ENCODE data around the gene CHCT1. TPM values are rescaled to one million over a fixed set of nuclear protein-coding genes. Genes with fewer than 3 reads are reported as not detected.

The CHCT1 gene
- total and polyA plus RNA-seq, 2 of the 8 experiments (the other 6 are each of a cell fraction or from before 2014, with no cell fraction given), result 0.06 TPM; not detected in 1

DNA sequence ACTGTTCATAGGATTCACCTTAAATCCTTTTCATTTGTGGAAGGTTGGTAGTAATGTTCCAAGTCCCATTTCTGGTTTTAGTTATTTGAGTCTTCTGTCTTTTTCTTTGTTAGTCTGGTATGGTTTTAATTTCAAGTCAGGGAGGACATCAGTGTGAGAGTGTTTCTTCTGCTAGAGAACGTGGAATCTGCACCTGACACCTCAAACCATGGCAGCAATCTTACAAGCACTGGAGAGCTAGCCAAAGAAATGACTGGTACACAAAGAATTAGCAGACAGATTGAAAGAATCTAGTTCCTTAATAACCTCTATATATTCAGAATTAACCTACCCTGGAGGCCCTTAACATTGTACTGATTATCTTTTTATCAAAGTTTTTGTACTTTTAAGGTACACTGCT, 50.2 kb downstream of the CHCT1 start (continued):
- no peak for TF ChIP-seq CBX8 (IDR thresholded peaks at IDR 0.05; ENCODE audit: borderline replicate concordance, low read depth, low read length)
- TF ChIP-seq, protein P1, sequence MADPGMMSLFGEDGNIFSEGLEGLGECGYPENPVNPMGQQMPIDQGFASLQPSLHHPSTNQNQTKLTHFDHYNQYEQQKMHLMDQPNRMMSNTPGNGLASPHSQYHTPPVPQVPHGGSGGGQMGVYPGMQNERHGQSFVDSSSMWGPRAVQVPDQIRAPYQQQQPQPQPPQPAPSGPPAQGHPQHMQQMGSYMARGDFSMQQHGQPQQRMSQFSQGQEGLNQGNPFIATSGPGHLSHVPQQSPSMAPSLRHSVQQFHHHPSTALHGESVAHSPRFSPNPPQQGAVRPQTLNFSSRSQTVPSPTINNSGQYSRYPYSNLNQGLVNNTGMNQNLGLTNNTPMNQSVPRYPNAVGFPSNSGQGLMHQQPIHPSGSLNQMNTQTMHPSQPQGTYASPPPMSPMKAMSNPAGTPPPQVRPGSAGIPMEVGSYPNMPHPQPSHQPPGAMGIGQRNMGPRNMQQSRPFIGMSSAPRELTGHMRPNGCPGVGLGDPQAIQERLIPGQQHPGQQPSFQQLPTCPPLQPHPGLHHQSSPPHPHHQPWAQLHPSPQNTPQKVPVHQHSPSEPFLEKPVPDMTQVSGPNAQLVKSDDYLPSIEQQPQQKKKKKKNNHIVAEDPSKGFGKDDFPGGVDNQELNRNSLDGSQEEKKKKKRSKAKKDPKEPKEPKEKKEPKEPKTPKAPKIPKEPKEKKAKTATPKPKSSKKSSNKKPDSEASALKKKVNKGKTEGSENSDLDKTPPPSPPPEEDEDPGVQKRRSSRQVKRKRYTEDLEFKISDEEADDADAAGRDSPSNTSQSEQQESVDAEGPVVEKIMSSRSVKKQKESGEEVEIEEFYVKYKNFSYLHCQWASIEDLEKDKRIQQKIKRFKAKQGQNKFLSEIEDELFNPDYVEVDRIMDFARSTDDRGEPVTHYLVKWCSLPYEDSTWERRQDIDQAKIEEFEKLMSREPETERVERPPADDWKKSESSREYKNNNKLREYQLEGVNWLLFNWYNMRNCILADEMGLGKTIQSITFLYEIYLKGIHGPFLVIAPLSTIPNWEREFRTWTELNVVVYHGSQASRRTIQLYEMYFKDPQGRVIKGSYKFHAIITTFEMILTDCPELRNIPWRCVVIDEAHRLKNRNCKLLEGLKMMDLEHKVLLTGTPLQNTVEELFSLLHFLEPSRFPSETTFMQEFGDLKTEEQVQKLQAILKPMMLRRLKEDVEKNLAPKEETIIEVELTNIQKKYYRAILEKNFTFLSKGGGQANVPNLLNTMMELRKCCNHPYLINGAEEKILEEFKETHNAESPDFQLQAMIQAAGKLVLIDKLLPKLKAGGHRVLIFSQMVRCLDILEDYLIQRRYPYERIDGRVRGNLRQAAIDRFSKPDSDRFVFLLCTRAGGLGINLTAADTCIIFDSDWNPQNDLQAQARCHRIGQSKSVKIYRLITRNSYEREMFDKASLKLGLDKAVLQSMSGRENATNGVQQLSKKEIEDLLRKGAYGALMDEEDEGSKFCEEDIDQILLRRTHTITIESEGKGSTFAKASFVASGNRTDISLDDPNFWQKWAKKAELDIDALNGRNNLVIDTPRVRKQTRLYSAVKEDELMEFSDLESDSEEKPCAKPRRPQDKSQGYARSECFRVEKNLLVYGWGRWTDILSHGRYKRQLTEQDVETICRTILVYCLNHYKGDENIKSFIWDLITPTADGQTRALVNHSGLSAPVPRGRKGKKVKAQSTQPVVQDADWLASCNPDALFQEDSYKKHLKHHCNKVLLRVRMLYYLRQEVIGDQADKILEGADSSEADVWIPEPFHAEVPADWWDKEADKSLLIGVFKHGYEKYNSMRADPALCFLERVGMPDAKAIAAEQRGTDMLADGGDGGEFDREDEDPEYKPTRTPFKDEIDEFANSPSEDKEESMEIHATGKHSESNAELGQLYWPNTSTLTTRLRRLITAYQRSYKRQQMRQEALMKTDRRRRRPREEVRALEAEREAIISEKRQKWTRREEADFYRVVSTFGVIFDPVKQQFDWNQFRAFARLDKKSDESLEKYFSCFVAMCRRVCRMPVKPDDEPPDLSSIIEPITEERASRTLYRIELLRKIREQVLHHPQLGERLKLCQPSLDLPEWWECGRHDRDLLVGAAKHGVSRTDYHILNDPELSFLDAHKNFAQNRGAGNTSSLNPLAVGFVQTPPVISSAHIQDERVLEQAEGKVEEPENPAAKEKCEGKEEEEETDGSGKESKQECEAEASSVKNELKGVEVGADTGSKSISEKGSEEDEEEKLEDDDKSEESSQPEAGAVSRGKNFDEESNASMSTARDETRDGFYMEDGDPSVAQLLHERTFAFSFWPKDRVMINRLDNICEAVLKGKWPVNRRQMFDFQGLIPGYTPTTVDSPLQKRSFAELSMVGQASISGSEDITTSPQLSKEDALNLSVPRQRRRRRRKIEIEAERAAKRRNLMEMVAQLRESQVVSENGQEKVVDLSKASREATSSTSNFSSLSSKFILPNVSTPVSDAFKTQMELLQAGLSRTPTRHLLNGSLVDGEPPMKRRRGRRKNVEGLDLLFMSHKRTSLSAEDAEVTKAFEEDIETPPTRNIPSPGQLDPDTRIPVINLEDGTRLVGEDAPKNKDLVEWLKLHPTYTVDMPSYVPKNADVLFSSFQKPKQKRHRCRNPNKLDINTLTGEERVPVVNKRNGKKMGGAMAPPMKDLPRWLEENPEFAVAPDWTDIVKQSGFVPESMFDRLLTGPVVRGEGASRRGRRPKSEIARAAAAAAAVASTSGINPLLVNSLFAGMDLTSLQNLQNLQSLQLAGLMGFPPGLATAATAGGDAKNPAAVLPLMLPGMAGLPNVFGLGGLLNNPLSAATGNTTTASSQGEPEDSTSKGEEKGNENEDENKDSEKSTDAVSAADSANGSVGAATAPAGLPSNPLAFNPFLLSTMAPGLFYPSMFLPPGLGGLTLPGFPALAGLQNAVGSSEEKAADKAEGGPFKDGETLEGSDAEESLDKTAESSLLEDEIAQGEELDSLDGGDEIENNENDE (IDR thresholded peaks at IDR 0.05; ENCODE audit: insufficient replicate concordance, low read length), result no peak
- no peak for TF ChIP-seq FOSL1 (IDR thresholded peaks at IDR 0.05; ENCODE audit: insufficient read depth, low read depth, low read length)
- no peak for TF ChIP-seq SIN3A (conservative IDR thresholded peaks at IDR 0.05 in 1 of 2, IDR thresholded peaks at IDR 0.05 in 1 of 2; ENCODE audit: low read depth in 1 of 2, low read length in 2 of 2)
- TF ChIP-seq POU5F1 (IDR thresholded peaks at IDR 0.05; ENCODE audit: low read depth, low read length), result no peak
- no peak for TF ChIP-seq JUND (IDR thresholded peaks at IDR 0.05; ENCODE audit: low read length)

Data from H1 (cell line).